GM12891 (cell line): Measurements from ENCODE around the gene INTS14.

Experiments
- PAX5 ChIP-seq: IDR thresholded peaks from 2 replicates; pipeline ENCODE4 v1.6.1; 2011; ENCODE audit warnings: low read length, moderate library complexity, mild to moderate bottlenecking; ENCODE audit not compliant: insufficient read depth, severe bottlenecking
- POLR2A ChIP-seq: IDR thresholded peaks from 2 replicates; pipeline ENCODE4 v1.6.1; 2011; ENCODE audit warnings: low read depth, low read length, control low read depth
- POLR2AphosphoS5 ChIP-seq: IDR thresholded peaks from 2 replicates; pipeline ENCODE4 v1.6.1; 2011; ENCODE audit warnings: low read depth, low read length, control low read depth
- POU2F2 ChIP-seq: IDR thresholded peaks from 2 replicates; pipeline ENCODE4 v1.6.1; 2011; ENCODE audit warnings: low read depth, mild to moderate bottlenecking, control low read depth, low read length, moderate library complexity
- SPI1 ChIP-seq: IDR thresholded peaks from 2 replicates; pipeline ENCODE4 v1.6.1; 2011; ENCODE audit warnings: low read depth, low read length, control low read depth
- TAF1 ChIP-seq: IDR thresholded peaks from 2 replicates; pipeline ENCODE4 v1.6.1; 2011; ENCODE audit warnings: low read depth, low read length, control low read depth

DNA sequence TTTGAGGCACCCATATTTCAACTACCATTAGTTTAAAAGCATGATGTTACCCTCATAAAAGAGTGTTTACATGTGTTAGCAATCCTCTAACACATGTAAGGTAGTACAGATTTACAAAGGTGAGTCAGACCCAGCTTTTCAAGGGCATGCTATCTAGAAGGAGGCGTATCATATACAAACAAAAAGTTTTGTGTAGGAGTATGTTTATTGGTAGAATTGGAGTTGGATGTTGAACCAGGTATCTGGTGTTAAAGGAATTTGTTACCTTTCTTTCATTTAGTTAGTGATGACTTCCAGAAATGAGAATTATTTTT is 78.2 kb downstream of the INTS14 start:
- TF ChIP-seq POLR2AphosphoS5 (no peak), POLR2A (no peak), TAF1 (no peak), PAX5 (no peak), SPI1 (no peak), POU2F2 (no peak)
